HG03139 (cell line): ENCODE data around the gene ADAM8.

Experiments used
- ATAC-seq: cut with Tn5 transposase; IDR thresholded peaks from one replicate; pipeline ENCODE4 v1.9.1; 2021; ENCODE audit not compliant: unreplicated experiment

The ADAM8 gene

DNA sequence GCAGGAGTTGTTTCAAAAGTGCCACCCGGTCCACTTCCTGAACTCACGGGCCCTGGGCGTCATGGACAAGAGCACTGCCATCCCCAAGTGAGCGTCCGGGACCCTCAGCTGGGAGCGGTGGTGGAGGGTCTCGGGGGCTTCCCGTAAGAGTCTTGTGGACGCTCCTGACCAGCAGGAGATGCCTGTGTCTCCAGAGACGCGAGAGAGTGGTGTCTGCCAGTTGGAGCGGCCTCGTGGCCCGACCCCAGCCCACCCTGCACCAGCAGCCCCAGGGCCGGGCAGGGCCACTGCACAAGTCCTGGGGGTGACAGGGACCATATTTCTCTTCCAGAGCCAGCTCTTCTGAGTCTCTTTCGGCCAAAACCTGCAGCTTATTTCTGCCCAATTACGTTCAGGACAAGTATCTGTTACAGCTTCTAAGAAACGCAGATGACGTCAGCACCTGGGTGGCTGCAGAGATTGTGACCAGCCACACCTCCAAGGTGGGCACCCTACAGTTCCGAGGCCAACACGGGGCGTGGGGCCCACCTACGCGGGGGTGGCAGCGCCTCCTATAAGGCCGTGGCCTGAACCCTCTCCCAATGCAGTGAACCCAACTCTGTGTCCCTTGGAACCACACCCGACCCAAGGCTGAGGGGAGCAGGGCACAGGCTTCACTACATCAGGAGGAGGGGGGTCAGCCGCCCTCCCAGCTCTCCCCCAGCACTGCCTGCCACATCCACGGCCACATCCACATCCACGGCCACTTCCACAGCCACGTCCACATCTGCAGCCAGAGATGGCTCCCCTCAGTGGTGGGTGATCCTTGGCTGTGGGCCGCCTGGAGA is 62.8 kb downstream of the ADAM8 start:
- ATAC-seq, result no peak

DNA sequence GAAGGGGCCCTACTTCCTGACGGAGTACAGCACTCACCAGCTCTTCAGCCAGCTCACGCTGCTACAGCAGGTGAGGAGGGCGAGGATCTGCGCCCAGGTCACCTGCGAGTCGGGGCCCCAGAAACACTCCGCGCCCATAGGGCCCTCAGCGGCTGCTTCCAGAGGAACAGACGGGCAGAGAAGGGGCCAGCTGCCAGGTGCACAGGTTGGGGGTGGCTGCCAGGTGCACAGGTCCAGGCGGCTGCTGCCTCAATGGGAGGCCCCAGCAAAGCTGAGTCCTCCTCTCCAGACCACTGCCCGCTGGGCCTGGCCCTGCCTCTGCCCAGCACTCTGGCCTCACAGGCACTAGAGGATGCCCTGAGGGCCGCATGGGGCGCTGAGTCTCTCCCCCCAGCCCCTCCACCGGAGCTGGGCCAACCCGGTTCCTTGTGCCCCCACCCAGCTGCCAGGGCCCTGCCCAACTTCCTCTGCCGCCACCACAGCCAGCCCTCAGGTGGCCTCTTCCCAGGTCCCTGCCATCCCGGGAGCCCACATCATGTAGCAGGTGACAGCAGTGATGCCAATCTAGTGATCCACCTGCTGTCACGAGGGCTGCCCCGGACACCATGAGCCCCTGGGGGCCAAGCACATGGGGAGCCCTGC is 63.7 kb downstream of the ADAM8 start:
- no peak for ATAC-seq
